ENCODE results near the gene CELA2A.

Gene CELA2A

GRCh38 chr1:15412175-15412800 lies 44.2 kb upstream of the CELA2A start:
- H3K4me1 ChIP-seq = peaks cover 50 to 64% (median 61%) of the 10 kb centered on the region in 10 experiments
- H3K36me3 ChIP-seq = peaks cover 23 to 53% (median 48%) of the 10 kb centered on the region in 11 experiments
- peak overlapping the region; percentile 73 to 99 (median 94) for H3K4me3 ChIP-seq
- peaks cover 41 to 65% (median 53%) of the 10 kb centered on the region in 11 experiments; a peak in 21 of 22 replicates for H4K20me1 ChIP-seq
- H3K27ac ChIP-seq = peak overlapping the region; percentile 49 to 99 (median 93); a peak in 21 of 22 replicates
- no peaks in the 10 kb centered on the region for H3K9me3 ChIP-seq (replicated peaks in 1 of 11)
- H3K4me2 ChIP-seq = peak overlapping the region; percentile 94 to 99 (median 99)
- TF ChIP-seq Cebpa-rat (IDR thresholded peaks at IDR 0.05) = no peak
- peak overlapping the region; percentile 91 to 100 (median 97) for H3K9ac ChIP-seq
- peaks cover 0 to 17% (median 8%) of the 10 kb centered on the region in 11 experiments; a peak in 8 of 22 replicates for H3K27me3 ChIP-seq

GRCh38 chr1:15412843-15413242 lies 43.7 kb upstream of the CELA2A start:
- Histone ChIP-seq H3K27ac (peak overlapping the region; percentile 49 to 99 (median 93)), H3K4me1 (peaks cover 56 to 69% (median 67%) of the 10 kb centered on the region in 10 experiments), H3K36me3 (peaks cover 23 to 54% (median 48%) of the 10 kb centered on the region in 11 experiments), H3K27me3 (peaks cover 0 to 12% (median 4%) of the 10 kb centered on the region in 11 experiments; a peak in 8 of 22 replicates), H3K9me3 (replicated peaks in 1 of 11) (no peaks in the 10 kb centered on the region), H3K9ac (peak overlapping the region; percentile 91 to 100 (median 97)), H3K4me2 (peak overlapping the region; percentile 94 to 99 (median 99)), H4K20me1 (peaks cover 47 to 71% (median 59%) of the 10 kb centered on the region in 11 experiments; a peak in 21 of 22 replicates), H3K4me3 (peak overlapping the region; percentile 73 to 99 (median 94); a peak in 19 of 20 replicates)
- TF ChIP-seq Cebpa-rat (IDR thresholded peaks at IDR 0.05) = no peak

GRCh38 chr1:15413563-15414444 lies 42.7 kb upstream of the CELA2A start:
- H3K4me1 ChIP-seq = peaks cover 65 to 74% (median 71%) of the 10 kb centered on the region in 10 experiments
- no peak for TF ChIP-seq Cebpa-rat (IDR thresholded peaks at IDR 0.05)
- peaks cover 27 to 60% (median 52%) of the 10 kb centered on the region in 11 experiments for H3K36me3 ChIP-seq
- peak overlapping the region; percentile 91 to 100 (median 97); a peak in 21 of 22 replicates for H3K9ac ChIP-seq
- H4K20me1 ChIP-seq = peaks cover 54 to 80% (median 67%) of the 10 kb centered on the region in 11 experiments
- peak overlapping the region; percentile 94 to 99 (median 99) for H3K4me2 ChIP-seq
- no peaks in the 10 kb centered on the region for H3K9me3 ChIP-seq (replicated peaks in 1 of 11)
- peaks cover 0 to 5% (median 2%) of the 10 kb centered on the region in 11 experiments; a peak in 7 of 22 replicates for H3K27me3 ChIP-seq
- H3K4me3 ChIP-seq = peak overlapping the region in 9 of 10 experiments; percentile 73 to 99 (median 93); a peak in 18 of 20 replicates
- peak overlapping the region; percentile 62 to 99 (median 93) for H3K27ac ChIP-seq

- peaks cover 61 to 87% (median 74%) of the 10 kb centered on the region in 11 experiments for H4K20me1 ChIP-seq
- H3K4me2 ChIP-seq = peak overlapping the region; percentile 8 to 99 (median 99)
- peaks cover 63 to 76% (median 74%) of the 10 kb centered on the region in 10 experiments for H3K4me1 ChIP-seq
- peaks cover 34 to 67% (median 59%) of the 10 kb centered on the region in 11 experiments for H3K36me3 ChIP-seq
- H3K4me3 ChIP-seq = peak overlapping the region in 4 of 10 experiments; percentile 87 to 98 (median 92); a peak in 5 of 20 replicates
- no peak for TF ChIP-seq Cebpa-rat (IDR thresholded peaks at IDR 0.05)
- H3K27ac ChIP-seq = peak overlapping the region; percentile 62 to 99 (median 93); a peak in 21 of 22 replicates
- no peaks in the 10 kb centered on the region for H3K27me3 ChIP-seq
- H3K9ac ChIP-seq = peak overlapping the region; percentile 8 to 100 (median 96); a peak in 11 of 22 replicates
- H3K9me3 ChIP-seq (replicated peaks in 1 of 11) = no peaks in the 10 kb centered on the region
These were observed 42.0 kb upstream of the CELA2A start for GRCh38 chr1:15414445-15414983.

DNA sequence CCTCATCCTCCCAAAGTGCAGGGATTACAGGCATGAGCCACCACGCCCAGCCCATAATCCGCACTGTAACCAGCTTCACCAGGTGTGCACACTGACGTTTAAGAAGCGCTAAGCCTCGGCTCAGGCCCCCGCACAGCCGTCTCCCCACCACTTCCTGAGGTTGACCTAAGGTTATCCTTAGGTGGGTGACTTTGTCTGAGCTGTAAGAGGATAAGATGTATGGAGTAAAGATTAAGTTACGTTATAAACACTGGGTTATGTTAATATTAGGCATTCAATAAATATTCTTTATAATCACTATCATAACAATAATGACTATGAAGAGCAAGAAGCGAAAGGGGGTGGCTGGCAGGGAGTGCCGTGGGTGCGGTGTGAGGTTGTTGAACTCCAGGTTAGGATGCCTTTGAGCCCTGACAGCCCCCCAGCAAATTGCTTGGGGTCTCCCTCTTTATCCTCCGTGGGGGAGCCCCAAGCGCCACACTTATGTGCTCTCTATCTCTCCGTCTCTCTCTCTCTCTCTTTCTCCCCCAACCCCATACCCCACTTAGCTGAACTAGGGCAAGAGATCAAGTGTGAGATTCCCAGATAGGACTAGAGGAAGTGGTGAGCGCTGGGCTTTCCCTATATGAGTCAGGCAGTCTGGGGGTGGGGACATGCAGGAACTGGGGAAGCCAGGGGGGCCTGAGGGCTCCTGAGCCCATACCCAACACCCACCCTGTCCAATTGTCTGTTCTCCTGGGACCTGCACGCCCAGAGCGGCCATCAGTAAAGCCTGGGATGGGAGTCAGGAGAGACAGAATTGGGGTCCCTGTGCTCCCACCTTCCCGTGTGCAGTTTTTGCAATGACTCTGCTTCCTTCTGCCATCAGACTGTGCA lies 39.2 kb upstream of the CELA2A start:
- H3K4me1 ChIP-seq = peaks cover 59 to 100% (median 99%) of the 10 kb centered on the region in 10 experiments
- H4K20me1 ChIP-seq = peaks cover 81 to 100% (median 98%) of the 10 kb centered on the region in 11 experiments
- peak overlapping the region; percentile 69 to 99 (median 99) for H3K4me2 ChIP-seq
- peak overlapping the region; percentile 50 to 98 (median 62); a peak in 21 of 22 replicates for H3K9ac ChIP-seq
- H3K4me3 ChIP-seq = peak overlapping the region in 9 of 10 experiments; percentile 26 to 62 (median 43); a peak in 17 of 20 replicates
- H3K36me3 ChIP-seq = peaks cover 58 to 90% (median 81%) of the 10 kb centered on the region in 11 experiments
- peak overlapping the region; percentile 62 to 99 (median 93); a peak in 21 of 22 replicates for H3K27ac ChIP-seq
- peaks cover 0 to 5% (median 0%) of the 10 kb centered on the region in 11 experiments; a peak in 2 of 22 replicates for H3K9me3 ChIP-seq (replicated peaks in 1 of 11)
- H3K27me3 ChIP-seq = no peaks in the 10 kb centered on the region
- no peak for TF ChIP-seq Cebpa-rat (IDR thresholded peaks at IDR 0.05)

GRCh38 chr1:15418806-15419515 lies 37.6 kb upstream of the CELA2A start:
- Histone ChIP-seq H3K4me3 (no peak overlapping the region), H3K36me3 (peaks cover 64 to 89% (median 80%) of the 10 kb centered on the region in 11 experiments), H3K4me2 (peak overlapping the region in 8 of 11 experiments; percentile 12 to 99 (median 42); a peak in 11 of 22 replicates), H3K27ac (peak overlapping the region in 9 of 11 experiments; percentile 8 to 44 (median 30); a peak in 12 of 22 replicates), H3K27me3 (no peaks in the 10 kb centered on the region), H3K4me1 (peaks cover 52 to 100% (median 98%) of the 10 kb centered on the region in 10 experiments), H3K9ac (peak overlapping the region in 7 of 11 experiments; percentile 3 to 51 (median 16); a peak in 4 of 22 replicates), H4K20me1 (peaks cover 81 to 100% (median 98%) of the 10 kb centered on the region in 11 experiments), H3K9me3 (replicated peaks in 1 of 11) (peaks cover 0 to 5% (median 0%) of the 10 kb centered on the region in 11 experiments; a peak in 2 of 22 replicates)
- no peak for TF ChIP-seq Cebpa-rat (IDR thresholded peaks at IDR 0.05)

All from BLaER1 treated with 17β-estradiol and CSF1 and Interleukin-3, amounts not matched to agents 10 nM and 100 nM (cell line).